HCT116 (cell line): Measurements from ENCODE around the gene SYCP3. TPM values are rescaled to one million over a fixed set of nuclear protein-coding genes. Genes with fewer than 3 reads are reported as not detected.

Experiments used
- ATAC-seq: fragments of 200-7000 bp; cut with Tn5 transposase; 2 replicates; pipeline ENCODE4 v1.9.1; 2020; ENCODE audit warnings: mild to moderate bottlenecking, moderate library complexity
- BruUV-seq: library from RNA; stranded (reverse); fragments of 400-500 nt; replicated peaks from 2 replicates; lab custom pipeline; 2021; lab: Mats Ljungman, UMichigan
- CTCF ChIA-PET: fragments of 300-600 bp; sonication (Branson Sonifier 250); formaldehyde crosslinking; loops from one replicate; lab custom pipeline; 2021; ENCODE audit warnings: antibody characterized with exemption; lab: Charles Lee
- POLR2A ChIA-PET: fragments of 300-600, 350-600 bp; sonication (Branson Sonifier 250); formaldehyde crosslinking; loops from one replicate; lab custom pipeline; 2021; ENCODE audit warnings: antibody characterized with exemption; lab: Charles Lee
- RAD21 ChIA-PET, 2 experiments: fragments of 300-600 bp; sonication (Branson Sonifier 250); formaldehyde crosslinking; loops; one replicate each; lab custom pipeline; 2023; ENCODE audit warnings: low total read pairs in 2 of 2; ENCODE audit not compliant: uncharacterized antibody in 2 of 2, unreplicated experiment in 2 of 2, low non-redundant PET in 1 of 2; lab: Charles Lee
- DNase-seq: peaks from one replicate; pipeline ENCODE4 v3.0.0-alpha.2; 2010; ENCODE audit warnings: low read depth, low spot score
- H2AFZ ChIP-seq: fragments of 200-600 bp; shearing (Covaris generic), sonication (generic); 2 replicates; pipeline ENCODE4 v1.6.1; 2017; ENCODE audit warnings: low read depth, mixed run types, mixed read lengths, antibody characterized with exemption, low read length; ENCODE audit not compliant: poor library complexity, severe bottlenecking
- H3K27ac ChIP-seq: 2 replicates; pipeline ENCODE4 v1.5.1; 2012; ENCODE audit warnings: low read depth, low read length
- H3K27me3 ChIP-seq: fragments of 200-600 bp; sonication (generic); 2 replicates; pipeline ENCODE4 v1.6.1; 2016; ENCODE audit warnings: mixed run types, low read length, mixed read lengths; ENCODE audit not compliant: insufficient read depth
- H3K36me3 ChIP-seq, 2 experiments: fragments of 200-500 bp in 1 of 2; fragments of 200-600 bp in 1 of 2; sonication (Bioruptor generic) in 1 of 2; sonication (generic) in 1 of 2; 2 replicates each; pipeline versions ENCODE4 v1.5.1 to v1.6.1; 2014 to 2016; ENCODE audit warnings: low read length in 2 of 2, inconsistent platforms in 1 of 2, mixed read lengths in 1 of 2, mixed run types in 1 of 2; ENCODE audit not compliant: insufficient read depth in 2 of 2, control insufficient read depth in 1 of 2
- H3K4me1 ChIP-seq, 2 experiments: fragments of 200-600 bp in 1 of 2; sonication (generic) in 1 of 2; 2 replicates each; pipeline versions ENCODE4 v1.5.1 to v1.6.1; 2012 to 2017; ENCODE audit warnings: low read length in 2 of 2, inconsistent platforms in 1 of 2, mild to moderate bottlenecking in 1 of 2, mixed read lengths in 1 of 2, mixed run types in 1 of 2, moderate library complexity in 1 of 2; ENCODE audit not compliant: insufficient read depth in 2 of 2, control insufficient read depth in 1 of 2
- H3K4me2 ChIP-seq: fragments of 200-600 bp; sonication (generic); 2 replicates; pipeline ENCODE4 v1.6.1; 2017; ENCODE audit warnings: mixed run types, low read length, mixed read lengths
- H3K4me3 ChIP-seq, 2 experiments: fragments of 200-600 bp in 1 of 2; sonication (generic) in 1 of 2; replicated peaks in 1 of 2; 2 replicates each; pipeline ENCODE4 v1.5.1; 2011 to 2016; ENCODE audit warnings: low read length in 2 of 2, control low read depth in 1 of 2, low read depth in 1 of 2, mild to moderate bottlenecking in 1 of 2, mixed read lengths in 1 of 2, mixed run types in 1 of 2
- H3K79me2 ChIP-seq: fragments of 200-600 bp; sonication (generic); 2 replicates; pipeline ENCODE4 v1.6.1; 2017; ENCODE audit warnings: mild to moderate bottlenecking, mixed run types, low read length, moderate library complexity, mixed read lengths; ENCODE audit not compliant: insufficient read depth
- H3K9ac ChIP-seq: fragments of 200-600 bp; sonication (generic); 2 replicates; pipeline ENCODE4 v1.6.1; 2016; ENCODE audit warnings: low read length, mixed read lengths
- H3K9me2 ChIP-seq: fragments of 200-600 bp; sonication (generic), shearing (Covaris generic); 2 replicates; pipeline ENCODE4 v1.6.1; 2017; ENCODE audit warnings: mixed run types, mild to moderate bottlenecking, moderate library complexity; ENCODE audit not compliant: insufficient read depth
- H3K9me3 ChIP-seq, 2 experiments: fragments of 200-500 bp in 1 of 2; fragments of 200-600 bp in 1 of 2; sonication (Bioruptor generic) in 1 of 2; sonication (generic) in 1 of 2; 2 replicates each; pipeline ENCODE4 v1.6.1; 2014 to 2017; ENCODE audit warnings: low read length in 2 of 2, mixed read lengths in 2 of 2, inconsistent platforms in 1 of 2, low read depth in 1 of 2, mild to moderate bottlenecking in 1 of 2, mixed run types in 1 of 2, moderate library complexity in 1 of 2; ENCODE audit not compliant: control insufficient read depth in 1 of 2, insufficient read depth in 1 of 2
- H4K20me1 ChIP-seq: fragments of 200-600 bp; sonication (generic), shearing (Covaris generic); 2 replicates; pipeline ENCODE4 v1.6.1; 2017; ENCODE audit warnings: mixed run types, mild to moderate bottlenecking, moderate library complexity; ENCODE audit not compliant: insufficient read depth
- ATF3 ChIP-seq: IDR thresholded peaks from 2 replicates; pipeline ENCODE4 v1.6.1; 2012
- CBX3 ChIP-seq: IDR thresholded peaks from 2 replicates; pipeline ENCODE4 v1.6.1; 2012; ENCODE audit warnings: low read depth
- CEBPB ChIP-seq: IDR thresholded peaks from 2 replicates; pipeline ENCODE4 v1.6.1; 2012; ENCODE audit warnings: low read depth
- CTCF ChIP-seq, 3 experiments: fragments of 200-600 bp in 1 of 3; sonication (generic) in 1 of 3; IDR thresholded peaks in 2 of 3; conservative IDR thresholded peaks in 1 of 3; 2 replicates each; pipeline ENCODE4 v1.5.1; 2012 to 2017; ENCODE audit warnings: low read depth in 2 of 3, low read length in 2 of 3, antibody characterized with exemption in 1 of 3, borderline replicate concordance in 1 of 3, control low read depth in 1 of 3, mild to moderate bottlenecking in 1 of 3, mixed read lengths in 1 of 3, mixed run types in 1 of 3, moderate library complexity in 1 of 3; ENCODE audit not compliant: insufficient read depth in 1 of 3
- EGR1 ChIP-seq: IDR thresholded peaks from 2 replicates; pipeline ENCODE4 v1.6.1; 2012; ENCODE audit warnings: low read depth
- EZH2 ChIP-seq: fragments of 200-600 bp; sonication (generic); IDR thresholded peaks from 2 replicates; pipeline ENCODE4 v1.6.1; 2017; ENCODE audit warnings: antibody characterized with exemption, mixed run types
- EZH2phosphoT487 ChIP-seq: fragments of 200-600 bp; IDR thresholded peaks from 2 replicates; pipeline ENCODE4 v1.6.1; 2018; ENCODE audit warnings: antibody characterized with exemption, borderline replicate concordance
- FOSL1 ChIP-seq: IDR thresholded peaks from 2 replicates; pipeline ENCODE4 v1.6.1; 2012; ENCODE audit warnings: low read depth
- JUND ChIP-seq: IDR thresholded peaks from 2 replicates; pipeline ENCODE4 v1.6.1; 2012
- MAX ChIP-seq: IDR thresholded peaks from 2 replicates; pipeline ENCODE4 v1.6.1; 2012
- POLR2A ChIP-seq: IDR thresholded peaks from 2 replicates; pipeline ENCODE4 v1.7.0; 2011; ENCODE audit warnings: borderline replicate concordance; ENCODE audit not compliant: insufficient read depth, insufficient read length; ENCODE audit errors: extremely low read depth
- POLR2AphosphoS5 ChIP-seq: IDR thresholded peaks from 2 replicates; pipeline ENCODE4 v1.6.1; 2011; ENCODE audit warnings: mild to moderate bottlenecking, low read depth, low read length, moderate library complexity
- RAD21 ChIP-seq: IDR thresholded peaks from 2 replicates; pipeline ENCODE4 v1.6.1; 2012; ENCODE audit warnings: low read depth, mild to moderate bottlenecking
- SIN3A ChIP-seq: IDR thresholded peaks from 2 replicates; pipeline ENCODE4 v1.6.1; 2012; ENCODE audit warnings: low read depth
- SP1 ChIP-seq: IDR thresholded peaks from 2 replicates; pipeline ENCODE4 v1.6.1; 2012; ENCODE audit warnings: low read depth
- SRF ChIP-seq: IDR thresholded peaks from 2 replicates; pipeline ENCODE4 v1.6.1; 2012; ENCODE audit warnings: low read depth
- TCF7L2 ChIP-seq: IDR thresholded peaks from 2 replicates; pipeline ENCODE4 v1.7.0; 2011; ENCODE audit warnings: borderline replicate concordance, inconsistent platforms; ENCODE audit not compliant: insufficient read depth, insufficient read length; ENCODE audit errors: extremely low read depth
- YY1 ChIP-seq: IDR thresholded peaks from 2 replicates; pipeline ENCODE4 v1.6.1; 2011; ENCODE audit warnings: low read length, low read depth, moderate library complexity, mild to moderate bottlenecking; ENCODE audit not compliant: insufficient replicate concordance; ENCODE audit errors: extremely low read depth
- ZBTB33 ChIP-seq: IDR thresholded peaks from 2 replicates; pipeline ENCODE4 v1.6.1; 2011; ENCODE audit warnings: mild to moderate bottlenecking, low read length, moderate library complexity; ENCODE audit not compliant: insufficient replicate concordance; ENCODE audit errors: extremely low read depth
- ZNF274 ChIP-seq: fragments of 200-500 bp; sonication (Bioruptor generic); IDR thresholded peaks from 2 replicates; pipeline ENCODE4 v1.6.1; 2014; ENCODE audit warnings: mild to moderate bottlenecking, low read depth, low read length, inconsistent platforms
- intact Hi-C: fragments of 100-400 bp; cut with micrococcal nuclease; formaldehyde crosslinking; loops from 2 replicates; pipeline ENCODE4 v1.10.0; 2022
- total RNA-seq: library from RNA; stranded (reverse); gene quantifications from one replicate; pipeline ENCODE4 v1.2.1, GENCODE V29; 2021; ENCODE audit not compliant: unreplicated experiment

SYCP3 gene
- total RNA-seq, 1 experiment from 2014 or later: not detected

GRCh38 chr12:101740980-101741379 lies 1.7 kb upstream of the SYCP3 start:
- no peak for TF ChIP-seq SP1
- no peak for TF ChIP-seq ZNF274
- no peak for TF ChIP-seq CBX3
- no peak for TF ChIP-seq EZH2
- TF ChIP-seq EZH2phosphoT487: no peak
- no peak for TF ChIP-seq FOSL1
- TF ChIP-seq YY1: no peak
- no peak for TF ChIP-seq CEBPB
- TF ChIP-seq SIN3A: no peak
- TF ChIP-seq MAX: no peak
- no peak for TF ChIP-seq JUND
- TF ChIP-seq POLR2A: no peak
- TF ChIP-seq EGR1: no peak
- TF ChIP-seq TCF7L2: no peak
- TF ChIP-seq ZBTB33: no peak
- TF ChIP-seq SRF: no peak
- no peak for TF ChIP-seq POLR2AphosphoS5
- no peak for TF ChIP-seq CTCF (IDR thresholded peaks at IDR 0.05 in 2 of 3, conservative IDR thresholded peaks at IDR 0.05 in 1 of 3; ENCODE audit: borderline replicate concordance in 1 of 3, insufficient read depth in 1 of 3, low read depth in 2 of 3, low read length in 2 of 3)
- TF ChIP-seq ATF3: no peak
- TF ChIP-seq RAD21: no peak
- TF ChIP-seq, all 23 proteins: peak for 0
- H3K4me1 ChIP-seq: no peaks in the 10 kb centered on the region
- no peaks in the 10 kb centered on the region for H3K27me3 ChIP-seq
- no peaks in the 10 kb centered on the region for H3K9me2 ChIP-seq
- ChIA-PET RAD21 (no interaction called here), POLR2A (no interaction called here), CTCF (no interaction called here)
- intact Hi-C loops: no loop called here
- BruUV-seq: no TSS peak
- H3K27ac ChIP-seq: no peak overlapping the region
- DNase-seq (no peak), ATAC-seq (no peak)
- H4K20me1 ChIP-seq: no peaks in the 10 kb centered on the region
- H3K9me3 ChIP-seq: no peaks in the 10 kb centered on the region
- H3K79me2 ChIP-seq: no peaks in the 10 kb centered on the region
- H3K9ac ChIP-seq: no peak overlapping the region
- H2AFZ ChIP-seq: no peak overlapping the region
- H3K36me3 ChIP-seq: peaks cover 3 to 5% of the 10 kb centered on the region in 2 experiments; a peak in 2 of 4 replicates
- no peak overlapping the region for H3K4me2 ChIP-seq
- no peak overlapping the region for H3K4me3 ChIP-seq
